Activated T-cell treated with anti-CD3 and anti-CD28 coated beads, Interleukin-2, amount 50 U/mL, for 4 hours (primary cell): ENCODE measurements around the gene SAMD4B. TPM values are rescaled to one million over a fixed set of nuclear protein-coding genes. Genes with fewer than 3 reads are reported as not detected.
A peak's percentile ranks its signal among the peaks of the same experiment; 100 is the strongest.
"Not testable (repeated sequence)": the region's sequence is repeated elsewhere in the genome, so short reads cannot be mapped to it uniquely, and the experiment has no call there.

Source experiments
- ATAC-seq, 2 donors: fragments of 200-7000 bp; cut with Tn5 transposase; one replicate each; pipeline ENCODE4 v1.10.0; 2021
- DNase-seq: peaks from one replicate; pipeline ENCODE4 v3.0.0-alpha.2; 2020
- H3K27me3 Mint-ChIP-seq: one replicate; pipeline ENCODE4 v1.8.0; 2021; ENCODE audit warnings: low read depth, mixed read lengths
- H3K36me3 Mint-ChIP-seq: one replicate; pipeline ENCODE4 v1.8.0; 2022; ENCODE audit warnings: mixed read lengths; ENCODE audit not compliant: insufficient read depth
- H3K4me1 Mint-ChIP-seq: one replicate; pipeline ENCODE4 v1.8.0; 2021; ENCODE audit warnings: low read depth, mixed read lengths
- H3K4me3 Mint-ChIP-seq: one replicate; pipeline ENCODE4 v1.8.0; 2021; ENCODE audit warnings: mild to moderate bottlenecking, moderate library complexity, mixed read lengths
- H3K9me3 Mint-ChIP-seq: one replicate; pipeline ENCODE4 v1.8.0; 2021; ENCODE audit warnings: mixed read lengths
- total RNA-seq, 3 donors: library from RNA; stranded (reverse); gene quantifications; one replicate each; pipeline ENCODE4 v1.2.1, GENCODE V29; 2021

The SAMD4B gene
- total RNA-seq, 3 donors from 2014 or later = 72.6 to 81.6 (median 81.1) TPM

GRCh38 chr19:39307046-39307821 lies 35.0 kb upstream of the SAMD4B start:
- Mint-ChIP-seq H3K36me3 (peaks cover 7% of the 10 kb centered on the region), H3K9me3 (no peaks in the 10 kb centered on the region), H3K27me3 (no peaks in the 10 kb centered on the region), H3K4me1 (peaks cover 3% of the 10 kb centered on the region), H3K4me3 (no peak overlapping the region)
- ATAC-seq (no peak), DNase-seq (no peak)

GRCh38 chr19:39307822-39308530 lies 34.2 kb upstream of the SAMD4B start:
- H3K36me3 Mint-ChIP-seq = peaks cover 9% of the 10 kb centered on the region
- no peak overlapping the region for H3K4me3 Mint-ChIP-seq
- H3K27me3 Mint-ChIP-seq = no peaks in the 10 kb centered on the region
- H3K9me3 Mint-ChIP-seq = no peaks in the 10 kb centered on the region
- ATAC-seq (no peak), DNase-seq (no peak)
- H3K4me1 Mint-ChIP-seq = peaks cover 3% of the 10 kb centered on the region

- ATAC-seq (no peak), DNase-seq (no peak)
- Mint-ChIP-seq H3K36me3 (peaks cover 12% of the 10 kb centered on the region), H3K9me3 (no peaks in the 10 kb centered on the region), H3K4me3 (no peak overlapping the region), H3K4me1 (peaks cover 3% of the 10 kb centered on the region), H3K27me3 (no peaks in the 10 kb centered on the region)
Measured at GRCh38 chr19:39308531-39309304, 33.5 kb upstream of the SAMD4B start.

- DNase-seq, ATAC-seq, H3K9me3 Mint-ChIP-seq, H3K4me3 Mint-ChIP-seq, H3K27me3 Mint-ChIP-seq, H3K4me1 Mint-ChIP-seq: not testable (repeated sequence)
- H3K36me3 Mint-ChIP-seq = peaks cover 12% of the 10 kb centered on the region
Measured at GRCh38 chr19:39309305-39309670, 32.9 kb upstream of the SAMD4B start.

- H3K4me1 Mint-ChIP-seq = peaks cover 3% of the 10 kb centered on the region
- no peaks in the 10 kb centered on the region for H3K9me3 Mint-ChIP-seq
- H3K27me3 Mint-ChIP-seq = no peaks in the 10 kb centered on the region
- peaks cover 12% of the 10 kb centered on the region for H3K36me3 Mint-ChIP-seq
- no peak for DNase-seq
- no peak overlapping the region for H3K4me3 Mint-ChIP-seq
- ATAC-seq = no peak
Measured at GRCh38 chr19:39310558-39311311, 31.5 kb upstream of the SAMD4B start.

GRCh38 chr19:39314016-39314728 lies 28.0 kb upstream of the SAMD4B start:
- ATAC-seq (no peak), DNase-seq (no peak)
- H3K36me3 Mint-ChIP-seq = peaks cover 15% of the 10 kb centered on the region
- no peaks in the 10 kb centered on the region for H3K9me3 Mint-ChIP-seq
- peaks cover 9% of the 10 kb centered on the region for H3K4me1 Mint-ChIP-seq
- H3K4me3 Mint-ChIP-seq = no peak overlapping the region
- no peaks in the 10 kb centered on the region for H3K27me3 Mint-ChIP-seq

- no peak overlapping the region for H3K4me3 Mint-ChIP-seq
- H3K36me3 Mint-ChIP-seq = peaks cover 12% of the 10 kb centered on the region
- no peak for DNase-seq
- no peaks in the 10 kb centered on the region for H3K9me3 Mint-ChIP-seq
- ATAC-seq = no peak
- no peaks in the 10 kb centered on the region for H3K27me3 Mint-ChIP-seq
- peaks cover 13% of the 10 kb centered on the region for H3K4me1 Mint-ChIP-seq
Measured at GRCh38 chr19:39315933-39316332, 26.3 kb upstream of the SAMD4B start.

GRCh38 chr19:39316627-39317321 lies 25.4 kb upstream of the SAMD4B start:
- H3K4me1 Mint-ChIP-seq = peaks cover 20% of the 10 kb centered on the region
- H3K4me3 Mint-ChIP-seq = no peak overlapping the region
- no peaks in the 10 kb centered on the region for H3K9me3 Mint-ChIP-seq
- no peaks in the 10 kb centered on the region for H3K27me3 Mint-ChIP-seq
- DNase-seq (no peak), ATAC-seq (no peak)
- peaks cover 12% of the 10 kb centered on the region for H3K36me3 Mint-ChIP-seq

- ATAC-seq (no peak), DNase-seq (no peak)
- Mint-ChIP-seq H3K4me1 (peaks cover 20% of the 10 kb centered on the region), H3K36me3 (peaks cover 12% of the 10 kb centered on the region), H3K9me3 (no peaks in the 10 kb centered on the region), H3K27me3 (no peaks in the 10 kb centered on the region), H3K4me3 (no peak overlapping the region)
Measured at GRCh38 chr19:39317476-39317875, 24.7 kb upstream of the SAMD4B start.

- peaks cover 10% of the 10 kb centered on the region for H3K36me3 Mint-ChIP-seq
- peaks cover 20% of the 10 kb centered on the region for H3K4me1 Mint-ChIP-seq
- no peaks in the 10 kb centered on the region for H3K27me3 Mint-ChIP-seq
- DNase-seq (no peak), ATAC-seq (no peak)
- no peaks in the 10 kb centered on the region for H3K9me3 Mint-ChIP-seq
- H3K4me3 Mint-ChIP-seq = no peak overlapping the region
Measured at GRCh38 chr19:39318071-39318470, 24.1 kb upstream of the SAMD4B start.

GRCh38 chr19:39318690-39319089 lies 23.5 kb upstream of the SAMD4B start:
- H3K9me3 Mint-ChIP-seq = no peaks in the 10 kb centered on the region
- peaks cover 20% of the 10 kb centered on the region for H3K4me1 Mint-ChIP-seq
- H3K27me3 Mint-ChIP-seq = no peaks in the 10 kb centered on the region
- peaks cover 6% of the 10 kb centered on the region for H3K36me3 Mint-ChIP-seq
- no peak for ATAC-seq
- peak overlapping the region; percentile 71 for H3K4me3 Mint-ChIP-seq
- no peak for DNase-seq

- H3K36me3 Mint-ChIP-seq = peaks cover 6% of the 10 kb centered on the region
- DNase-seq (no peak), ATAC-seq (no peak)
- H3K27me3 Mint-ChIP-seq = no peaks in the 10 kb centered on the region
- peaks cover 20% of the 10 kb centered on the region for H3K4me1 Mint-ChIP-seq
- peak overlapping the region; percentile 71 for H3K4me3 Mint-ChIP-seq
- no peaks in the 10 kb centered on the region for H3K9me3 Mint-ChIP-seq
Measured at GRCh38 chr19:39319098-39319891, 22.9 kb upstream of the SAMD4B start.
